Measurements from ENCODE around the gene GSN. TPM values are rescaled to one million over a fixed set of nuclear protein-coding genes. Genes with fewer than 3 reads are reported as not detected.

GSN gene
- total and polyA plus RNA-seq, 12 donors, result 78.5 to 735 (median 293) TPM

GRCh38 chr9:121307976-121308375 lies 40.0 kb downstream of the GSN start:
- Histone ChIP-seq H3K27me3 (no peaks in the 10 kb centered on the region), H3K36me3 (replicated peaks in 1 of 2) (peaks cover 0 to 69% of the 10 kb centered on the region in 2 donors), H3K27ac (no peak overlapping the region), H3K4me1 (replicated peaks in 1 of 2) (peaks cover 10 to 17% of the 10 kb centered on the region in 2 donors), H3K4me3 (no peak overlapping the region), H3K9me3 (replicated peaks in 1 of 3) (no peaks in the 10 kb centered on the region)
- 81 to 91% (median 87%) methylated on average over 2 of the region's 2 CpGs for WGBS, 4 donors
- TF ChIP-seq POLR2A (IDR thresholded peaks at IDR 0.05) (no peak), CTCF (IDR thresholded peaks at IDR 0.05) (no peak)
- intact Hi-C loops (cut with DNase I), result no loop called here
- no peak for DNase-seq

GRCh38 chr9:121308765-121309164 lies 40.8 kb downstream of the GSN start:
- DNase-seq, result no peak
- Histone ChIP-seq H3K27ac (no peak overlapping the region), H3K36me3 (replicated peaks in 1 of 2) (peaks cover 0 to 69% of the 10 kb centered on the region in 2 donors), H3K27me3 (no peaks in the 10 kb centered on the region), H3K4me3 (no peak overlapping the region), H3K4me1 (replicated peaks in 1 of 2) (peaks cover 10 to 13% of the 10 kb centered on the region in 2 donors), H3K9me3 (replicated peaks in 1 of 3) (no peaks in the 10 kb centered on the region)
- TF ChIP-seq CTCF (IDR thresholded peaks at IDR 0.05) (no peak), POLR2A (IDR thresholded peaks at IDR 0.05) (no peak)
- WGBS, 4 donors, result 73 to 93% (median 88%) methylated on average over 2 to 13 of the region's 13 CpGs
- intact Hi-C loops (cut with DNase I), result no loop called here

GRCh38 chr9:121309171-121309570 lies 41.2 kb downstream of the GSN start:
- no peak overlapping the region for H3K27ac ChIP-seq
- intact Hi-C loops (cut with DNase I), result no loop called here
- peaks cover 10 to 13% of the 10 kb centered on the region in 2 donors for H3K4me1 ChIP-seq (replicated peaks in 1 of 2)
- WGBS, 4 donors, result 87 to 94% (median 92%) methylated on average over 5 to 6 of the region's 6 CpGs
- TF ChIP-seq CTCF (IDR thresholded peaks at IDR 0.05), result no peak
- TF ChIP-seq POLR2A (IDR thresholded peaks at IDR 0.05), result no peak
- H3K9me3 ChIP-seq (replicated peaks in 1 of 3), result no peaks in the 10 kb centered on the region
- no peak overlapping the region for H3K4me3 ChIP-seq
- peaks cover 0 to 69% of the 10 kb centered on the region in 2 donors for H3K36me3 ChIP-seq (replicated peaks in 1 of 2)
- no peak for DNase-seq
- no peaks in the 10 kb centered on the region for H3K27me3 ChIP-seq

- H3K9me3 ChIP-seq (replicated peaks in 1 of 3), result no peaks in the 10 kb centered on the region
- DNase-seq, result no peak
- intact Hi-C loops (cut with DNase I), result loop anchor here in 1 of 2 donors (10.0 kb wide), 1 partner anchor 95 kb away; no protein-coding TSS in a partner anchor
- H3K36me3 ChIP-seq (replicated peaks in 1 of 2), result peaks cover 0 to 69% of the 10 kb centered on the region in 2 donors
- no peak overlapping the region for H3K4me3 ChIP-seq
- H3K27me3 ChIP-seq, result no peaks in the 10 kb centered on the region
- WGBS, 4 donors, result 80 to 98% (median 90%) methylated on average over 7 of the region's 7 CpGs
- no peak for TF ChIP-seq CTCF (IDR thresholded peaks at IDR 0.05)
- TF ChIP-seq POLR2A (IDR thresholded peaks at IDR 0.05), result no peak
- H3K27ac ChIP-seq, result no peak overlapping the region
- peaks cover 10 to 13% of the 10 kb centered on the region in 2 donors for H3K4me1 ChIP-seq (replicated peaks in 1 of 2)
These were observed 42.0 kb downstream of the GSN start for GRCh38 chr9:121309833-121310425.

Data from adrenal gland (tissue), 12 donors.